ENCODE results near the gene SHISA5. TPM values are rescaled to one million over a fixed set of nuclear protein-coding genes. Genes with fewer than 3 reads are reported as not detected.

The SHISA5 gene
- total and polyA plus RNA-seq, 2 experiments from 2014 or later: 146 to 166 TPM

DNA sequence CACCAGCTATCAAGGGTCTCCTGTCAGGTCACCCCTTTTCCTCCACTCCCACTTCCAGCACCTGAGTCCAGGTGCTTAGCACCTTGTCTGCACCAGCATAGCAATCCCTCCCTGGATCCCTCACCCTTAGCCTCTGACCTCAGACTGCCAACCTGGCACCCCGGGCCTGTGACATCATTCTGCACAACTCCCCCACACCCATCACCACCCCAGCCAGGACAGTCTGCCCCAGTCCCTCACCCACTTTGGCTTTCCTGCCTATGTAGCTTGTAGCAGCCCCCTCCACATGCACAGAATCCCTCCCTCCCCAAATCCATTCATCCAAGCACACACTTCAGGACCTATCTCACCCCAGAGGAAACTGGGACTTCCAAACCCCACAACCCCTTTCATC is 73.3 kb downstream of the SHISA5 start:
- Histone ChIP-seq H3K4me1 (ENCODE audit: insufficient read depth) (peaks cover 35% of the 10 kb centered on the region), H3K4me2 (peak overlapping the region; percentile 86), H3K36me3 (ENCODE audit: insufficient read depth) (peaks cover 10% of the 10 kb centered on the region), H3K4me3 (peak overlapping the region; percentile 84), H3K27me3 (ENCODE audit: insufficient read depth) (no peaks in the 10 kb centered on the region), H3K9me2 (ENCODE audit: insufficient read depth) (no peaks in the 10 kb centered on the region), H2AFZ (no peak overlapping the region), H3K79me2 (replicated peaks; ENCODE audit: insufficient read depth) (peaks cover 48% of the 10 kb centered on the region), H4K20me1 (replicated peaks; ENCODE audit: insufficient read depth) (peaks cover 9% of the 10 kb centered on the region), H3F3A (replicated peaks; ENCODE audit: low read depth) (peaks cover 38% of the 10 kb centered on the region), H3K27ac (ENCODE audit: low read depth) (peak overlapping the region; percentile 99)
- peaks cover 3% of the 10 kb centered on the region; the same call in 1 of the 3 replicates for H3K9me3 Mint-ChIP-seq
- H3K4me3 Mint-ChIP-seq: peak overlapping the region; percentile 88
- H3K36me3 Mint-ChIP-seq (ENCODE audit: low read depth): peaks cover 48% of the 10 kb centered on the region
- peaks cover 52% of the 10 kb centered on the region for H3K4me1 Mint-ChIP-seq
- H3K27ac Mint-ChIP-seq: peak overlapping the region; percentile 97
- DNase-seq (ENCODE audit: low spot score) (no peak), ATAC-seq (no peak)
- TF ChIP-seq ZNF114 (CRISPR knock-in tag; IDR thresholded peaks at IDR 0.05): no peak
- TF ChIP-seq EZH2 (IDR thresholded peaks at IDR 0.05; ENCODE audit: low read depth, unreplicated experiment): no peak
- TF ChIP-seq ZNF331 (CRISPR knock-in tag; IDR thresholded peaks at IDR 0.05; ENCODE audit: low read depth): no peak
- TF ChIP-seq, protein P1, sequence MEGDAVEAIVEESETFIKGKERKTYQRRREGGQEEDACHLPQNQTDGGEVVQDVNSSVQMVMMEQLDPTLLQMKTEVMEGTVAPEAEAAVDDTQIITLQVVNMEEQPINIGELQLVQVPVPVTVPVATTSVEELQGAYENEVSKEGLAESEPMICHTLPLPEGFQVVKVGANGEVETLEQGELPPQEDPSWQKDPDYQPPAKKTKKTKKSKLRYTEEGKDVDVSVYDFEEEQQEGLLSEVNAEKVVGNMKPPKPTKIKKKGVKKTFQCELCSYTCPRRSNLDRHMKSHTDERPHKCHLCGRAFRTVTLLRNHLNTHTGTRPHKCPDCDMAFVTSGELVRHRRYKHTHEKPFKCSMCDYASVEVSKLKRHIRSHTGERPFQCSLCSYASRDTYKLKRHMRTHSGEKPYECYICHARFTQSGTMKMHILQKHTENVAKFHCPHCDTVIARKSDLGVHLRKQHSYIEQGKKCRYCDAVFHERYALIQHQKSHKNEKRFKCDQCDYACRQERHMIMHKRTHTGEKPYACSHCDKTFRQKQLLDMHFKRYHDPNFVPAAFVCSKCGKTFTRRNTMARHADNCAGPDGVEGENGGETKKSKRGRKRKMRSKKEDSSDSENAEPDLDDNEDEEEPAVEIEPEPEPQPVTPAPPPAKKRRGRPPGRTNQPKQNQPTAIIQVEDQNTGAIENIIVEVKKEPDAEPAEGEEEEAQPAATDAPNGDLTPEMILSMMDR (conservative IDR thresholded peaks at IDR 0.05; ENCODE audit: low read depth in 2 of 2): no peak
- TF ChIP-seq, protein P2, sequence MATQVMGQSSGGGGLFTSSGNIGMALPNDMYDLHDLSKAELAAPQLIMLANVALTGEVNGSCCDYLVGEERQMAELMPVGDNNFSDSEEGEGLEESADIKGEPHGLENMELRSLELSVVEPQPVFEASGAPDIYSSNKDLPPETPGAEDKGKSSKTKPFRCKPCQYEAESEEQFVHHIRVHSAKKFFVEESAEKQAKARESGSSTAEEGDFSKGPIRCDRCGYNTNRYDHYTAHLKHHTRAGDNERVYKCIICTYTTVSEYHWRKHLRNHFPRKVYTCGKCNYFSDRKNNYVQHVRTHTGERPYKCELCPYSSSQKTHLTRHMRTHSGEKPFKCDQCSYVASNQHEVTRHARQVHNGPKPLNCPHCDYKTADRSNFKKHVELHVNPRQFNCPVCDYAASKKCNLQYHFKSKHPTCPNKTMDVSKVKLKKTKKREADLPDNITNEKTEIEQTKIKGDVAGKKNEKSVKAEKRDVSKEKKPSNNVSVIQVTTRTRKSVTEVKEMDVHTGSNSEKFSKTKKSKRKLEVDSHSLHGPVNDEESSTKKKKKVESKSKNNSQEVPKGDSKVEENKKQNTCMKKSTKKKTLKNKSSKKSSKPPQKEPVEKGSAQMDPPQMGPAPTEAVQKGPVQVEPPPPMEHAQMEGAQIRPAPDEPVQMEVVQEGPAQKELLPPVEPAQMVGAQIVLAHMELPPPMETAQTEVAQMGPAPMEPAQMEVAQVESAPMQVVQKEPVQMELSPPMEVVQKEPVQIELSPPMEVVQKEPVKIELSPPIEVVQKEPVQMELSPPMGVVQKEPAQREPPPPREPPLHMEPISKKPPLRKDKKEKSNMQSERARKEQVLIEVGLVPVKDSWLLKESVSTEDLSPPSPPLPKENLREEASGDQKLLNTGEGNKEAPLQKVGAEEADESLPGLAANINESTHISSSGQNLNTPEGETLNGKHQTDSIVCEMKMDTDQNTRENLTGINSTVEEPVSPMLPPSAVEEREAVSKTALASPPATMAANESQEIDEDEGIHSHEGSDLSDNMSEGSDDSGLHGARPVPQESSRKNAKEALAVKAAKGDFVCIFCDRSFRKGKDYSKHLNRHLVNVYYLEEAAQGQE (IDR thresholded peaks at IDR 0.05; ENCODE audit: unreplicated experiment): no peak
- no peak for TF ChIP-seq EZH2phosphoT487 (IDR thresholded peaks at IDR 0.05; ENCODE audit: unreplicated experiment)
- TF ChIP-seq POLR2AphosphoS5 (IDR thresholded peaks at IDR 0.05; ENCODE audit: low read depth): no peak
- TF ChIP-seq, protein P3, sequence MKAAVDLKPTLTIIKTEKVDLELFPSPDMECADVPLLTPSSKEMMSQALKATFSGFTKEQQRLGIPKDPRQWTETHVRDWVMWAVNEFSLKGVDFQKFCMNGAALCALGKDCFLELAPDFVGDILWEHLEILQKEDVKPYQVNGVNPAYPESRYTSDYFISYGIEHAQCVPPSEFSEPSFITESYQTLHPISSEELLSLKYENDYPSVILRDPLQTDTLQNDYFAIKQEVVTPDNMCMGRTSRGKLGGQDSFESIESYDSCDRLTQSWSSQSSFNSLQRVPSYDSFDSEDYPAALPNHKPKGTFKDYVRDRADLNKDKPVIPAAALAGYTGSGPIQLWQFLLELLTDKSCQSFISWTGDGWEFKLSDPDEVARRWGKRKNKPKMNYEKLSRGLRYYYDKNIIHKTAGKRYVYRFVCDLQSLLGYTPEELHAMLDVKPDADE (IDR thresholded peaks at IDR 0.05): no peak
- TF ChIP-seq, protein P4, sequence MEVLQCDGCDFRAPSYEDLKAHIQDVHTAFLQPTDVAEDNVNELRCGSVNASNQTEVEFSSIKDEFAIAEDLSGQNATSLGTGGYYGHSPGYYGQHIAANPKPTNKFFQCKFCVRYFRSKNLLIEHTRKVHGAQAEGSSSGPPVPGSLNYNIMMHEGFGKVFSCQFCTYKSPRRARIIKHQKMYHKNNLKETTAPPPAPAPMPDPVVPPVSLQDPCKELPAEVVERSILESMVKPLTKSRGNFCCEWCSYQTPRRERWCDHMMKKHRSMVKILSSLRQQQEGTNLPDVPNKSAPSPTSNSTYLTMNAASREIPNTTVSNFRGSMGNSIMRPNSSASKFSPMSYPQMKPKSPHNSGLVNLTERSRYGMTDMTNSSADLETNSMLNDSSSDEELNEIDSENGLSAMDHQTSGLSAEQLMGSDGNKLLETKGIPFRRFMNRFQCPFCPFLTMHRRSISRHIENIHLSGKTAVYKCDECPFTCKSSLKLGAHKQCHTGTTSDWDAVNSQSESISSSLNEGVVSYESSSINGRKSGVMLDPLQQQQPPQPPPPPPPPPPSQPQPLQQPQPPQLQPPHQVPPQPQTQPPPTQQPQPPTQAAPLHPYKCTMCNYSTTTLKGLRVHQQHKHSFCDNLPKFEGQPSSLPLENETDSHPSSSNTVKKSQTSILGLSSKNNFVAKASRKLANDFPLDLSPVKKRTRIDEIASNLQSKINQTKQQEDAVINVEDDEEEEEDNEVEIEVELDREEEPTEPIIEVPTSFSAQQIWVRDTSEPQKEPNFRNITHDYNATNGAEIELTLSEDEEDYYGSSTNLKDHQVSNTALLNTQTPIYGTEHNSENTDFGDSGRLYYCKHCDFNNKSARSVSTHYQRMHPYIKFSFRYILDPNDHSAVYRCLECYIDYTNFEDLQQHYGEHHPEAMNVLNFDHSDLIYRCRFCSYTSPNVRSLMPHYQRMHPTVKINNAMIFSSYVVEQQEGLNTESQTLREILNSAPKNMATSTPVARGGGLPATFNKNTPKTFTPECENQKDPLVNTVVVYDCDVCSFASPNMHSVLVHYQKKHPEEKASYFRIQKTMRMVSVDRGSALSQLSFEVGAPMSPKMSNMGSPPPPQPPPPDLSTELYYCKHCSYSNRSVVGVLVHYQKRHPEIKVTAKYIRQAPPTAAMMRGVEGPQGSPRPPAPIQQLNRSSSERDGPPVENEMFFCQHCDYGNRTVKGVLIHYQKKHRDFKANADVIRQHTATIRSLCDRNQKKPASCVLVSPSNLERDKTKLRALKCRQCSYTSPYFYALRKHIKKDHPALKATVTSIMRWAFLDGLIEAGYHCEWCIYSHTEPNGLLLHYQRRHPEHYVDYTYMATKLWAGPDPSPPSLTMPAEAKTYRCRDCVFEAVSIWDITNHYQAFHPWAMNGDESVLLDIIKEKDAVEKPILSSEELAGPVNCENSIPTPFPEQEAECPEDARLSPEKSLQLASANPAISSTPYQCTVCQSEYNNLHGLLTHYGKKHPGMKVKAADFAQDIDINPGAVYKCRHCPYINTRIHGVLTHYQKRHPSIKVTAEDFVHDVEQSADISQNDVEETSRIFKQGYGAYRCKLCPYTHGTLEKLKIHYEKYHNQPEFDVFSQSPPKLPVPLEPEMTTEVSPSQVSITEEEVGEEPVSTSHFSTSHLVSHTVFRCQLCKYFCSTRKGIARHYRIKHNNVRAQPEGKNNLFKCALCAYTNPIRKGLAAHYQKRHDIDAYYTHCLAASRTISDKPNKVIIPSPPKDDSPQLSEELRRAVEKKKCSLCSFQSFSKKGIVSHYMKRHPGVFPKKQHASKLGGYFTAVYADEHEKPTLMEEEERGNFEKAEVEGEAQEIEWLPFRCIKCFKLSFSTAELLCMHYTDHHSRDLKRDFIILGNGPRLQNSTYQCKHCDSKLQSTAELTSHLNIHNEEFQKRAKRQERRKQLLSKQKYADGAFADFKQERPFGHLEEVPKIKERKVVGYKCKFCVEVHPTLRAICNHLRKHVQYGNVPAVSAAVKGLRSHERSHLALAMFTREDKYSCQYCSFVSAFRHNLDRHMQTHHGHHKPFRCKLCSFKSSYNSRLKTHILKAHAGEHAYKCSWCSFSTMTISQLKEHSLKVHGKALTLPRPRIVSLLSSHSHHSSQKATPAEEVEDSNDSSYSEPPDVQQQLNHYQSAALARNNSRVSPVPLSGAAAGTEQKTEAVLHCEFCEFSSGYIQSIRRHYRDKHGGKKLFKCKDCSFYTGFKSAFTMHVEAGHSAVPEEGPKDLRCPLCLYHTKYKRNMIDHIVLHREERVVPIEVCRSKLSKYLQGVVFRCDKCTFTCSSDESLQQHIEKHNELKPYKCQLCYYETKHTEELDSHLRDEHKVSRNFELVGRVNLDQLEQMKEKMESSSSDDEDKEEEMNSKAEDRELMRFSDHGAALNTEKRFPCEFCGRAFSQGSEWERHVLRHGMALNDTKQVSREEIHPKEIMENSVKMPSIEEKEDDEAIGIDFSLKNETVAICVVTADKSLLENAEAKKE (CRISPR knock-in tag; IDR thresholded peaks at IDR 0.05): no peak
- TF ChIP-seq NANOG (IDR thresholded peaks at IDR 0.05; ENCODE audit: borderline replicate concordance): no peak
- H3K27me3 Mint-ChIP-seq (ENCODE audit: insufficient read depth, low read depth, poor library complexity): peaks cover 13% of the 10 kb centered on the region

Data from GM23338 (cell line).